Urinary bladder (tissue), 4 donors: ENCODE measurements around the gene AKT2. TPM values are rescaled to one million over a fixed set of nuclear protein-coding genes. Genes with fewer than 3 reads are reported as not detected.

Source experiments
- DNase-seq: peaks from one replicate; pipeline ENCODE4 v3.0.0-alpha.2; 2015; ENCODE audit errors: extremely low spot score
- H3K27ac ChIP-seq: one replicate; pipeline ENCODE4 v1.5.1; 2013; ENCODE audit warnings: low read depth, mild to moderate bottlenecking, moderate library complexity
- H3K36me3 ChIP-seq: one replicate; pipeline ENCODE4 v1.6.1; 2013; ENCODE audit warnings: mild to moderate bottlenecking, moderate library complexity; ENCODE audit not compliant: insufficient read depth
- H3K4me1 ChIP-seq: one replicate; pipeline ENCODE4 v1.6.1; 2013; ENCODE audit warnings: mild to moderate bottlenecking, moderate library complexity; ENCODE audit not compliant: insufficient read depth
- H3K4me3 ChIP-seq: one replicate; pipeline ENCODE4 v1.5.1; 2013; ENCODE audit warnings: low read depth, low read length
- WGBS: extraction: QIAGEN DNeasy Blood & Tissue Kit; methylation state at CpG from one replicate; pipeline ENCODE4 v1.1.7; 2013; 5-methylcytosine and 5-hydroxymethylcytosine counted together
- polyA plus RNA-seq: library from polyadenylated mRNA; stranded (reverse); fragments of 200-250 nt; gene quantifications from one replicate; pipeline ENCODE4 v1.2.3, GENCODE V29; 2013
- total RNA-seq: library from RNA; depleted of rRNA; stranded (reverse); fragments of >200 nt; gene quantifications from one replicate; pipeline ENCODE4 v1.2.3, GENCODE V29; 2014
- donor health status: healthy with polysubstance abuse.
- donor health status: healthy.

AKT2 gene
- total and polyA plus RNA-seq, 2 donors = 90.1 to 98.9 TPM

GRCh38 chr19:40264314-40265054, 20.7 kb downstream of the AKT2 start:
- H3K4me1 ChIP-seq = no peaks in the 10 kb centered on the region
- H3K27ac ChIP-seq = no peak overlapping the region
- 81% methylated on average over 19 of the region's 19 CpGs for WGBS
- no peak overlapping the region for H3K4me3 ChIP-seq
- H3K36me3 ChIP-seq = no peaks in the 10 kb centered on the region
- no peak for DNase-seq

GRCh38 chr19:40263440-40264313, 21.5 kb downstream of the AKT2 start:
- no peak for DNase-seq
- H3K36me3 ChIP-seq = no peaks in the 10 kb centered on the region
- no peak overlapping the region for H3K27ac ChIP-seq
- no peaks in the 10 kb centered on the region for H3K4me1 ChIP-seq
- 88% methylated on average over 24 of the region's 24 CpGs for WGBS
- no peak overlapping the region for H3K4me3 ChIP-seq

DNA sequence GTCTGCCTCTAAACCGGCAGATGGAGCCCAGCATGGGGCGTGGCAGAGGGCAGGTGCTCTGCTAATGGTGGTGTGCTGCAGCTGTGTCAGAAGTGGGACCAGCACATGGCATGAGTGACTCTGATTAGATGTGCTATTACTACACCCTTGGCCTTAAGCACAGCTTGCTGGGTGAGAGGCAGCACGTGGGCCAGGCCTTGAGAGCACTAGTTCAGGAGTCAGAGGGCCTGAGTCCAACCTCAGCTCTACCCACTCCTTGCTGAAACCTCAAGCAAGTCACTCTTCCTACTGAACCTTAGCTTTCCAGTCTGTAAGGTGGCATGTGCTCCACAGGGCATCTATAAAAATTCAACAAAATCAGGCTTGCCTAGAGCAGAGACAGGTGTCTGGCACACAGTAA, 22.7 kb downstream of the AKT2 start:
- no peak overlapping the region for H3K4me3 ChIP-seq
- H3K36me3 ChIP-seq = no peaks in the 10 kb centered on the region
- no peak for DNase-seq
- H3K4me1 ChIP-seq = no peaks in the 10 kb centered on the region
- 95% methylated on average over 3 of the region's 3 CpGs for WGBS
- H3K27ac ChIP-seq = no peak overlapping the region

GRCh38 chr19:40261631-40262030, 23.5 kb downstream of the AKT2 start:
- Histone ChIP-seq H3K4me3 (no peak overlapping the region), H3K27ac (no peak overlapping the region), H3K4me1 (no peaks in the 10 kb centered on the region), H3K36me3 (no peaks in the 10 kb centered on the region)
- DNase-seq = no peak
- WGBS = 84% methylated on average over 8 of the region's 8 CpGs

DNA sequence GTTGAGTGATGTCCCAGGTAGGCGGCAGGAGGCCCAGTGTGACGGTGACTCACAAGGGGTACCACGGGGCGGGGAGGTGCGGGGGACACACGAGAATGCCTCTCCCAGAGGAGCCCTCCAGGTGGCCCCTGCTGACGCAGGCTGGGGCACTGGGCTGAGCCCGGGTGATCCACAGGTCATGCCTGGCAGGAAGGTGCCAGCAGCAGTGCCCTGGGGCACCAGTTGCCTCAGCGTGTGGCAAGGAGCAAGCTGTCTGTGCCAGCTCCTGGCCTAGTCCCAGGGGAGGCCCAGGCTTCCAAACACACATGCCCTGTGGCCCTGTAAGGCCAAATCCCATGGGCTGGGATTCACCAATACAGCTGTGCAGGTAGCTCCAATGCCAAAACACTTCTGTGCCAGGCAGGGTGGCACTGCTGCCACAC, 28.0 kb downstream of the AKT2 start:
- Histone ChIP-seq H3K4me3 (no peak overlapping the region), H3K4me1 (no peaks in the 10 kb centered on the region), H3K27ac (no peak overlapping the region), H3K36me3 (no peaks in the 10 kb centered on the region)
- DNase-seq = no peak
- 85% methylated on average over 9 of the region's 9 CpGs for WGBS

DNA sequence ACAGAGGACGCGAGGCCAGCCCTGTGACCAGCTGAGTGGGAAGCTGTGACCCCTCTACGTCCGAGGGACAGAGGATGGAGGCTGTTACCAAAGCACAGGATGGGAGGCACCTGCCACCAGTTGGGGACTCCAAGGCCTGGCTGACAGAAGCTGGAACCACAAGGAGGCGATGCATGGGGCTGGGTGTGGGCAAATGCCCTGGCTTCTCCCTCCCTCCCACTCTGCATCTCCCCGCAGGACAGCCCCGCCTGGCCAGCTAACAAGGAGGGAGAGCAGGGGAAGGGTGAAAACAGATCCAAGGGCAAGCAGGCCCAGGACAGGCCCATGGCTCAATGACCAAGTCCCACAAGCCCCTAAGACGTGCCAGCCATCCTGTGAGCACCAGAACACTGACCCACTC, 28.6 kb downstream of the AKT2 start:
- Histone ChIP-seq H3K36me3 (no peaks in the 10 kb centered on the region), H3K27ac (no peak overlapping the region), H3K4me1 (no peaks in the 10 kb centered on the region), H3K4me3 (no peak overlapping the region)
- DNase-seq = no peak
- 91% methylated on average over 8 of the region's 8 CpGs for WGBS

DNA sequence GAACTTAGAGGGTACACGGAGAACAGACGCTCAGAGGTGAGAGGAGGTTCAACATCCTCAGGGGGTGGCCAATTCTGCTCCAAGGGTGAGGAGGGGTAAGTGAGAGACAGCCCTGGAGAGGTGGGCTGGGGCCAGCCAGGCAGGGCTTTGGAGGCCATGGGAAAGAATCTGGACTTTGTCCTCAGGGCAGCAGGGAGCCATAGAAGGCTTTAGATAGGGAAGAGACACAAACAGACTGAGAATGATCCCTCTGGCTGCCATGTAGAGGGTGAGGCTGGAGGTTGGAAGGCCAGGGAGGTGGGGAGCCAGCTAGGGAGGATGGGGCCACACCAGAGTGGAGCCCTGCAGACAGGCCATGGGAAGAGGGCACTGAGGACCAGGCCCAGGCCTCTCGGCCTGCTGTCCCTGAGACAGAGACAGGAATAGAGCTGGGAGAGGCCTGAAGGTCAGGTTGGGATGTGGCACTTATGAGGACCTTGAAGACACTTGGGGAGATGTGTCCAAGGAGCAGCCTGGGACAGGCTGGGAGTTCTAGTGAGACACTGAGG, 29.5 kb downstream of the AKT2 start:
- Histone ChIP-seq H3K4me3 (no peak overlapping the region), H3K27ac (no peak overlapping the region), H3K36me3 (no peaks in the 10 kb centered on the region), H3K4me1 (no peaks in the 10 kb centered on the region)
- no peak for DNase-seq
- 94% methylated on average over 3 of the region's 3 CpGs for WGBS

GRCh38 chr19:40254714-40255418, 30.3 kb downstream of the AKT2 start:
- no peak for DNase-seq
- H3K27ac ChIP-seq = no peak overlapping the region
- WGBS = 94% methylated on average over 16 of the region's 16 CpGs
- no peak overlapping the region for H3K4me3 ChIP-seq
- H3K36me3 ChIP-seq = no peaks in the 10 kb centered on the region
- no peaks in the 10 kb centered on the region for H3K4me1 ChIP-seq

- WGBS = 62% methylated on average over 8 of the region's 8 CpGs
- no peaks in the 10 kb centered on the region for H3K4me1 ChIP-seq
- H3K4me3 ChIP-seq = no peak overlapping the region
- no peak overlapping the region for H3K27ac ChIP-seq
- no peaks in the 10 kb centered on the region for H3K36me3 ChIP-seq
- DNase-seq = no peak
Observed at GRCh38 chr19:40253611-40254092, 31.5 kb downstream of the AKT2 start.

DNA sequence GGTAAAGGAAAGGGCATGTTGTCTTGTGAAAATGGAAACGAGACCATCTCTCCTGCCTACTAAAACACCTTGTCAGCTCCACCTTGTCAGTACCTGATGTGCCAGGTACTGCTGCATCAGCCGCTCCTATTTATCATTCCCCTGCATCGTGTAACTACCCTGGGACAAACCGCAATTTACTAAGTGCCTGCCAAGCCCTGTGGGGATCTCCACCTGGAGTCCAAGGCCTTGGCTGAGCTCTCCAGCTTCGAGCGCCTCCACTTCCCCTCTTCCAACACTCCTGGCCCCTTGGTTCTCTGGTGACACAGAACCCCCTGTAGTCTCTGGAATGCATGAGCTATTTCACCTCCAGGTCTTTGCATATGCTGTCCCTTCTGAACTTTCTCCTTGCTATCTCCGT, 32.8 kb downstream of the AKT2 start:
- Histone ChIP-seq H3K4me3 (no peak overlapping the region), H3K27ac (no peak overlapping the region), H3K36me3 (no peaks in the 10 kb centered on the region), H3K4me1 (no peaks in the 10 kb centered on the region)
- 78% methylated on average over 7 of the region's 7 CpGs for WGBS
- DNase-seq = no peak

- H3K4me3 ChIP-seq = no peak overlapping the region
- no peaks in the 10 kb centered on the region for H3K36me3 ChIP-seq
- H3K27ac ChIP-seq = no peak overlapping the region
- no peak for DNase-seq
- 74% methylated on average over 4 of the region's 4 CpGs for WGBS
- H3K4me1 ChIP-seq = no peaks in the 10 kb centered on the region
Observed at GRCh38 chr19:40251991-40252390, 33.2 kb downstream of the AKT2 start.

DNA sequence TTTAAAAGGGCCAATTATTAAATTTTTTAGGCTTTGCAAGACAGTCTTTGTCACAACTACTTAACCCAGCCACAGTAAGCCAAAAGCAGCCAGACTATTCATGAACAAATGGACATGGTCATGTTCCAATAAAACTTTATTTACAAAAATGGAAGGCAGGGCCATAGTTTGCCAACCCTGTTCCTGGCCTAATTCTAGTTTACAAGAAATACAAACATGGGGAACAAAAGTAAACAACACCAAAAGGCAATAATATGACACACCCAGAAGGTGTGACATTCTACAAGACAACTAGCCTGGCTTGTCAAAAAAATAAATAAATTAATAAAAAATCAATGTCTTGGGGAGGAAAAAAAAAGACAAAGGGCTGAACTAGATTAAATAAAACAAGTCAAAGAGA, 33.9 kb downstream of the AKT2 start:
- H3K36me3 ChIP-seq = no peaks in the 10 kb centered on the region
- DNase-seq = no peak
- H3K27ac ChIP-seq = no peak overlapping the region
- no peaks in the 10 kb centered on the region for H3K4me1 ChIP-seq
- H3K4me3 ChIP-seq = no peak overlapping the region

- Histone ChIP-seq H3K36me3 (no peaks in the 10 kb centered on the region), H3K27ac (no peak overlapping the region), H3K4me3 (no peak overlapping the region), H3K4me1 (no peaks in the 10 kb centered on the region)
- no peak for DNase-seq
- WGBS = 87% methylated on average over 11 of the region's 11 CpGs
Observed at GRCh38 chr19:40249781-40250180, 35.4 kb downstream of the AKT2 start.
